Testis (tissue), 2 donors: Measurements from ENCODE around the gene DLG2.

Source experiments
- CTCF ChIP-seq, 3 experiments: fragments of 450-650 bp in 2 of 3; fragments of 200-600 bp in 1 of 3; sonication (generic) in 1 of 3; IDR thresholded peaks; one replicate each; pipeline ENCODE4 v1.5.1; 2016 to 2019; ENCODE audit warnings: antibody characterized with exemption in 3 of 3, mild to moderate bottlenecking in 2 of 3, moderate library complexity in 1 of 3
- POLR2A ChIP-seq: fragments of 450-650 bp; IDR thresholded peaks from one replicate; pipeline ENCODE4 v1.6.1; 2017; ENCODE audit warnings: antibody characterized with exemption, mild to moderate bottlenecking, moderate library complexity

- TF ChIP-seq CTCF (IDR thresholded peaks at IDR 0.05) (no peak), POLR2A (no peak)
These were observed 145.3 kb downstream of the DLG2 start for GRCh38 chr11:85481862-85482261.
